RWPE2 (cell line): ENCODE data around the gene ARL8A.

Experiments
- ATAC-seq: fragments of 200-7000 bp; cut with Tn5 transposase; 3 replicates; pipeline ENCODE4 v1.9.1; 2021; ENCODE audit warnings: low read depth
- DNase-seq: peaks from one replicate; pipeline ENCODE4 v3.0.0-alpha.2; 2020; ENCODE audit warnings: low spot score
- H3K27ac ChIP-seq: fragments of 450-650 bp; 2 replicates; pipeline ENCODE4 v1.5.1; 2017; ENCODE audit warnings: mild to moderate bottlenecking; ENCODE audit not compliant: poor library complexity, severe bottlenecking
- H3K27me3 ChIP-seq: fragments of 250-450 bp; sonication (Bioruptor Pico); 2 replicates; pipeline ENCODE4 v1.5.1; 2021; ENCODE audit warnings: mild to moderate bottlenecking, moderate library complexity; ENCODE audit not compliant: insufficient read depth, poor library complexity, severe bottlenecking
- H3K36me3 ChIP-seq: fragments of 250-450 bp; sonication (Bioruptor Pico); 2 replicates; pipeline ENCODE4 v1.5.1; 2020; ENCODE audit warnings: low read depth, mild to moderate bottlenecking, moderate library complexity
- H3K4me1 ChIP-seq: fragments of 250-450 bp; sonication (Bioruptor Pico); 2 replicates; pipeline ENCODE4 v1.5.1; 2021; ENCODE audit warnings: mild to moderate bottlenecking, moderate library complexity; ENCODE audit not compliant: insufficient read depth, poor library complexity, severe bottlenecking
- H3K4me3 ChIP-seq: fragments of 250-450 bp; sonication (Bioruptor Pico); 2 replicates; pipeline ENCODE4 v1.5.1; 2021; ENCODE audit warnings: mild to moderate bottlenecking, moderate library complexity; ENCODE audit not compliant: severe bottlenecking
- H3K9me3 ChIP-seq: fragments of 250-450 bp; sonication (Bioruptor Pico); 2 replicates; pipeline ENCODE4 v1.5.1; 2021; ENCODE audit warnings: mild to moderate bottlenecking, moderate library complexity; ENCODE audit not compliant: severe bottlenecking
- TF ChIP-seq, protein P1 (sequence below): fragments of 450-650 bp; IDR thresholded peaks from one replicate; pipeline ENCODE4 v1.5.1; 2017; ENCODE audit warnings: mild to moderate bottlenecking, moderate library complexity; ENCODE audit not compliant: poor library complexity, severe bottlenecking

Gene ARL8A

DNA sequence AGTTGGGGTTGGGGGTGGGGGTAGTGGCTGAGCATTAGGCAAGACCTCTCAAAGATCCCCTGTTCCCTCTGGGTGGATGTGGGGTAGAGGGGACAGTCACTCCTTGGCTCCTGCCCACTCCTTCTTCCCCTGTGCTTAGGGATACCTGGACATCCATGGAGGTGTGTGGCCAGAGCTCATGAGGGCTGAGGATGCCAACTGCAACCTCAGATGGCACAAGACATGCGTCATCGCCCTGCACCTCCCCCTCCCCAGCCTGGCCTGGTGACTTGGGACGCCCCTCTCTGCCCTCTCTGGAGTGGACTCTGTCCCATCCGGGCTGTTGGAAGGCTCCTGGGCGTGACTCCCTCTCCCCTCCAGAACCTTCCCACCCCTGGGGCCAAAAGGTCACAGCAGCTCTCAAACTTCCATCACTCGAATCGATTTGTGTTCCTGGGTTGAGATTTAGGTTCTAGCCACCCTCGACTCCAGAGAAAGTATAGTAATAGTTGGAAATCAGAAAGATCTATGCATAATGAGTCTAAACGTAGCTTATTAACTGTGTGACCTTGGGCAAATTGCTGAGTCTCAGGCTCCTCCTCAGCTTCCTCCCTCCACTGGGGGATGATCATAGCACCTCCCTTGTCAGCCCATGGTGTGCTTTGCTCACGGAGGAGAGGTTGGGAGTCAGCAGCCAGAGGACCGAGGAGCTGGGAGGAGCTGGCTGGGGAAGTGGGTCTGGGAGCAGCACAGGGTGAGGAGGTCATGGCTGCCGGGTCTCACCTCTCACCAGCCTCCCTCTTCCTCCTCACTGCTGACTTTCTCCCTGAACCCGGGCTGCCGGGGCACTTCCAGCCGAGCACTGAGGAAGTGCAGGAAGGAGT, 18.1 kb upstream of the ARL8A start:
- ATAC-seq (no peak), DNase-seq (no peak)
- no peaks in the 10 kb centered on the region for H3K36me3 ChIP-seq
- no peak overlapping the region for H3K27ac ChIP-seq
- H3K4me3 ChIP-seq = no peak overlapping the region
- TF ChIP-seq, protein P1, sequence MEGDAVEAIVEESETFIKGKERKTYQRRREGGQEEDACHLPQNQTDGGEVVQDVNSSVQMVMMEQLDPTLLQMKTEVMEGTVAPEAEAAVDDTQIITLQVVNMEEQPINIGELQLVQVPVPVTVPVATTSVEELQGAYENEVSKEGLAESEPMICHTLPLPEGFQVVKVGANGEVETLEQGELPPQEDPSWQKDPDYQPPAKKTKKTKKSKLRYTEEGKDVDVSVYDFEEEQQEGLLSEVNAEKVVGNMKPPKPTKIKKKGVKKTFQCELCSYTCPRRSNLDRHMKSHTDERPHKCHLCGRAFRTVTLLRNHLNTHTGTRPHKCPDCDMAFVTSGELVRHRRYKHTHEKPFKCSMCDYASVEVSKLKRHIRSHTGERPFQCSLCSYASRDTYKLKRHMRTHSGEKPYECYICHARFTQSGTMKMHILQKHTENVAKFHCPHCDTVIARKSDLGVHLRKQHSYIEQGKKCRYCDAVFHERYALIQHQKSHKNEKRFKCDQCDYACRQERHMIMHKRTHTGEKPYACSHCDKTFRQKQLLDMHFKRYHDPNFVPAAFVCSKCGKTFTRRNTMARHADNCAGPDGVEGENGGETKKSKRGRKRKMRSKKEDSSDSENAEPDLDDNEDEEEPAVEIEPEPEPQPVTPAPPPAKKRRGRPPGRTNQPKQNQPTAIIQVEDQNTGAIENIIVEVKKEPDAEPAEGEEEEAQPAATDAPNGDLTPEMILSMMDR = no peak
- no peaks in the 10 kb centered on the region for H3K4me1 ChIP-seq
- no peaks in the 10 kb centered on the region for H3K27me3 ChIP-seq
- no peaks in the 10 kb centered on the region for H3K9me3 ChIP-seq

DNA sequence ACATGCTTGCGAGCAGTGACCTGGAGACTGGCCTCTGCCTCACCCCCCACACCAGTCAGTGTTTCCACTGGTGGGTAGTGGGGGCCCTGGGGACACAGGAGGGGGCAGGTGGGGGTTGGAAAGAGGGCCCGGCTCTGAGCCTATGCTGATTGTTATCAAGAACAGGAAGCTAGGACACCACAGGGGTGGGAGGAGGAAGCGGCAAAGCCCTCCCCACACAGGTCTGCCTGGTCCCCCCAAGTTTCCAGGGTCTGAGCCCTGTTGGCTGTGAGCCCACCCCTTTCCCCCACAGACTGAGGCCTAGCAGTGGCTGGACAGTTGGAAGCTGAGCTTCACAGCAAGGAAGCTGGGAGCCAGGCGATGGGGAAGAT, 17.5 kb upstream of the ARL8A start:
- Histone ChIP-seq H3K36me3 (no peaks in the 10 kb centered on the region), H3K4me3 (no peak overlapping the region), H3K4me1 (no peaks in the 10 kb centered on the region), H3K27ac (no peak overlapping the region), H3K27me3 (no peaks in the 10 kb centered on the region), H3K9me3 (no peaks in the 10 kb centered on the region)
- ATAC-seq = no peak
- TF ChIP-seq, protein P1 = no peak
- DNase-seq = no peak

DNA sequence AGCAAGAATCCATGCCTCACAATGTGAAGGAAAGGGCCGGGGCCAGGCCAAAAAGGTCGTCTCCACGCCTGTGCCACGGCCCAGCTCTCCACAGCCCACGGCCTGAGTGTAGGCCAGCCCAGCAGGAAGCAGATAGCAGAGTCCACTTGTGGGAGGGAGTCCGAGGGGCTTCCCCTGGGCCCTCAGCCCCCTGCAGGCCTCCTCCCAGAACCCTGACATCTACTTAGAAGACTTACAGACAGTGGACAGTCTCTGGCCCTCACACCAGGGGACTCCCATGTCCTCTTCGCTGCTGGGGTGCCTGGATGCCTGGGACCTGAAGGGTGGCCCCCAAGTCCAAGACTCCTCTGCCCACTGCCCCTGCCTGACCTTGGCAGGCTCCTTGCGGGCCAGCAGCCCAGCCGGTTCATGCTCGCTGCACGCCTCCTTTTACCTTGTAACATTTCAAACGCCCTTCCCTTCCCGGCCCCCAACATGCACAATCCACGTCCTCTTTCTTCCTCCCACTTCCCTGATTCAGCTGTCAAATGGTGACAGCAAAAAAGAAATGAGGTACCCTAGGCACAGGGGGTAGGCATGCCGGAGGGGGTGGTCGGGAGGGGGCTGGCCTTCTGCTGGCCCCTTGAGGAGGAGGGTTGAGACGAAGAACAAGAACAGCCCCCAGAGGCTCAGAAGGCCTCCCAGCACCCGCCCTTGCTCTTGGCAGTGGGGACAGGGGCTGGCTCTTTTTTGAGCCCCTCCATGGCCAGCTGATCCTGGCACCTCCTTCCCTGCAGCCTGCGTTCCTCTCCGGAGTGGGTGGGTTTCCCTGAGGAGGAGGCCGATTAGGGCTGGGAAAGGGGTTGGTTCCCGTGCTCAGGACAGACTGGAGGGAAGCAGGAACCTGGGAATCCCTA, 16.9 kb upstream of the ARL8A start:
- Histone ChIP-seq H3K27ac (no peak overlapping the region), H3K4me1 (no peaks in the 10 kb centered on the region), H3K9me3 (no peaks in the 10 kb centered on the region), H3K36me3 (no peaks in the 10 kb centered on the region), H3K27me3 (no peaks in the 10 kb centered on the region), H3K4me3 (no peak overlapping the region)
- no peak for DNase-seq
- TF ChIP-seq, protein P1 = no peak
- no peak for ATAC-seq

DNA sequence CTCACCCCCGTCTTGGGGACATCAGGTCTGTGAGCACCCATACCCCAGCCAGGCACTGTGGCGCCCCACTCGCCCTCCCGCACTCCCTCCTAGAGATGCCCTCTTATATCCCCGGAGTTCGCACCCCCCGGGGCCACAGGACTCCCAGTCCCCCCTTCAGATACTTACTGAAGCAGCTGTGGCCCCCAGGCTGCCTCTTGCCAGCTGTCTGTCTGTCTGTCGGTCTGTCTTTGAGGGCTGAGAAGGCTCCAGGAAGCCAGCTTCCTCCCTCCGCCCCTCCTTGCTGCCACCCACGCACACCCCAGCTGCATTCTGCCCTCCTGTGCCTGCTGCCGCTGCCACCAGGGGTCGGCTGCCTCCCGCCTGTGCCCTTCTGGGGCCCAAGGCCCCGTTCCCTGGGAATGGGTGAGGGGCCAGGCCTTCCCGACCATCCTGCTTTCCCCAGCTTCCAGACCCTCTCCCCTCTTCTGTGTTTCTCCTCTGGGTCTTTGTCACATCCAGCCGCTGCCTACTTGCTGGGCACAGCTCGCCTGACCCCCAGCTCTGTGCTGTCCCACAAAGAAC, 15.9 kb upstream of the ARL8A start, which contains the start of gene PTPN7:
Gene PTPN7, minus strand, starts transcription at position 226 of the 564 bp plus-strand sequence. CDS start 1,200 bp downstream, outside the sequence.
- H3K4me1 ChIP-seq = no peaks in the 10 kb centered on the region

More for the DNA sequence above, 15.9 kb upstream of the ARL8A start, which contains the start of gene PTPN7:
- Histone ChIP-seq H3K27me3 (no peaks in the 10 kb centered on the region), H3K27ac (no peak within 1 kb of the TSS), H3K36me3 (no peaks in the 10 kb centered on the region), H3K4me3 (no peak within 1 kb of the TSS), H3K9me3 (no peaks in the 10 kb centered on the region)
- TF ChIP-seq, protein P1 = no peak
- no peak for DNase-seq
- ATAC-seq = no peak
